Adipocyte (in vitro differentiated cells): Measurements from ENCODE around the gene RPS3A.

ENCODE experiments used
- DNase-seq: peaks from one replicate; pipeline ENCODE4 v3.0.0-alpha.2; 2015; ENCODE audit warnings: low read depth
- H3K27me3 ChIP-seq: replicated peaks from 2 replicates; pipeline ENCODE4 v1.7.0; 2013; ENCODE audit warnings: mild to moderate bottlenecking, low read length, moderate library complexity; ENCODE audit not compliant: control insufficient read depth, insufficient read depth
- H3K36me3 ChIP-seq: 2 replicates; pipeline ENCODE4 v1.7.0; 2013; ENCODE audit warnings: low read length, mild to moderate bottlenecking, moderate library complexity; ENCODE audit not compliant: control insufficient read depth, insufficient read depth, severe bottlenecking
- H3K4me1 ChIP-seq: 2 replicates; pipeline ENCODE4 v1.7.0; 2013; ENCODE audit warnings: mild to moderate bottlenecking, low read length, moderate library complexity; ENCODE audit not compliant: control insufficient read depth, insufficient read depth
- H3K4me3 ChIP-seq: 2 replicates; pipeline ENCODE4 v1.7.0; 2013; ENCODE audit warnings: mild to moderate bottlenecking, low read length, moderate library complexity
- H3K9ac ChIP-seq: 2 replicates; pipeline ENCODE4 v1.7.0; 2013; ENCODE audit warnings: mild to moderate bottlenecking, low read length, moderate library complexity
- H3K9me3 ChIP-seq: 2 replicates; pipeline ENCODE4 v1.7.0; 2013; ENCODE audit warnings: mild to moderate bottlenecking, low read length, moderate library complexity; ENCODE audit not compliant: control insufficient read depth

The RPS3A gene

DNA sequence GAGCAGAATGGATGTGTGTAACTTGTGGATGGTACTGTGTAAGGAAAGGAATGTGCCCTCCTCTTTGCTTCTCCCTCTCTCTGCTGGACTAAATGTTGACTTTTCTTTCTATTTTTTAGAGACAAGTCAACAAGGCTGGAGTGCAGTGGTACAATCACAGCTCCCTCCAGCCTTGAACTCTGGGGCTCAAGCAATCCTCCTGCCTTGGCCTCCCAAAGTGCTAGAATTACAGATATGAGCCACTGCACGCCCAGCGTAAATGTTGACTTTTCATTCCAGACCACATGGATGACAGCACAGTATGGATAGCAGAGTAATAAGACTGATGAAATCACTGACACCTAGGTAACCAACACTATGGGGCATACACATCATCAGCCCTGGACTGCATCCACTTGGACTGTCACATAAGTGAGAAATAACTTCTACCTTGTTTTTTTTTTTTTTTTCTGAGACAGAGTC is 5.1 kb upstream of the RPS3A start:
- Histone ChIP-seq H3K4me1 (peaks cover 5% of the 10 kb centered on the region), H3K4me3 (no peak overlapping the region), H3K9me3 (no peaks in the 10 kb centered on the region), H3K36me3 (no peaks in the 10 kb centered on the region), H3K9ac (no peak overlapping the region), H3K27me3 (no peaks in the 10 kb centered on the region)
- no peak for DNase-seq

DNA sequence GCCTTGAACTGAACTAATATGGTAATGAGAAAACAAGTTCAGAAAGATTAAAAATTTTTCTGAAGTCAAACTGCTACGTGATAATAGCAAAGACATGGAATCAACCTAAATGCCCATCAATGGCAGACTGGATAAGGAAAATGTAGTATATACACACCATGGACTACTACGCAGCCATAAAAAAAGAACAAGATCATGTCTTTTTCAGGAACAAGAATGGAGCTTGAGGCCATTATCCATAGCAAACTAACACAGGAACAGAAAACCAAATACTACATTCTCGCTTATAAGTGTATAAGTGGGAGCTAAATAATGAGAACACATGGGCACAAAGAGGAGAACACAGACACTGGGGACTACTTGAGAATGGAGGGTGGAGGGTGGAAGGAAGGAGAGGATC is 4.3 kb upstream of the RPS3A start:
- Histone ChIP-seq H3K36me3 (no peaks in the 10 kb centered on the region), H3K4me3 (no peak overlapping the region), H3K27me3 (no peaks in the 10 kb centered on the region), H3K9ac (no peak overlapping the region), H3K4me1 (peaks cover 5% of the 10 kb centered on the region), H3K9me3 (no peaks in the 10 kb centered on the region)
- DNase-seq = no peak

DNA sequence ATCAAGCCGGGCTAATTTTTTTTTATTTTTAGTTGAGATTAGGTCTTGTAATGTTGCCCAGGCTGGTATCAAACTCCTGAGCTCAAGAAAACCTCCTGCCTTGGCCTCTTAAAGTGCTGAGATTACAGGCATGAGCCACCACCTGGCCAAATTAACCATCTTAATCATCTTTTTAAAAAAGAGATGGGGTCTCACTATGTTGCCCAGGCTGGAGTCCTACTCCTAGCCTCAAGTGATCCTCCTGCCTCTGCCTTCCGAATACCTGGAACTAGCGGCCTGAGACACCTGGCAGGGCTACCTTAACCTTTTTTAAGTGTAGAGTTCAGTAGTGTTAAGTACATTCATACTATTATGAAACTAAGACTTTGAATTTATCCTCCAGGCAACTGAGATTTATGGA is 1.7 kb upstream of the RPS3A start:
- Histone ChIP-seq H3K4me3 (no peak overlapping the region), H3K9me3 (no peaks in the 10 kb centered on the region), H3K27me3 (no peaks in the 10 kb centered on the region), H3K9ac (no peak overlapping the region), H3K36me3 (peaks cover 18% of the 10 kb centered on the region), H3K4me1 (peaks cover 20% of the 10 kb centered on the region)
- no peak for DNase-seq

DNA sequence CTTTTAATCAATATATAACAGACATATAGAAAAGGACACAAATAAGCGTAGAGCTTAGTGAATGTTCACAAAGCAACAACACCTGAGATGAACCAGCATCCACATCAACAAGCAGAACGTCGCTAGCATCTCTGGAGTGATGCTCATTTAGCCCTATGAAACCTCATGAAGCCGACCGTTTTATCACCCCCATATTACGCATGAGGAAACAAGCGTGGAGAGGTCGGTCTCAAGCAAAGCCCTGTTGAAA is 524 bp upstream of the RPS3A start:
- peak overlapping the region; percentile 70 for H3K9ac ChIP-seq
- no peaks in the 10 kb centered on the region for H3K9me3 ChIP-seq

DNA sequence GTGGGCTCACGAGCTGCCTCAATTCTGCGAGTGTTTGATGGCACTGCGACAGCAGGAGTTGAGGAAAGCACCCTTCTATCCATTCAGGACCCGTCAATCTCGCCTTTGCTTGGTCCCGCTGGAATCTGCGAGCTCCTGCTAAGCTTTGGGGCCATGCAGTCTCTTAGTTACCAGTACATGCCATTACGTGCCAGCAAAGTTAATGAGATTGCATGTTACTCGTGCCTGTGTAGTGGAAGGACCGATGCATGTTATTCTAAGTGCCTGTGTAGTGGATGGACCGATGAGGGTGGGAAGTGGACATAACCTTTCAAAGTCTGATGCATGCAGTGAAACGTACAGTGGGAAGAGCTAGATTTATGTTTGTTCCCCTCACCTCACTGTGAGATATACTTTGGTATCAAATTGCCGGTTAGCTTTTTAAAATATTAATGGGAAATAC is 569 bp downstream of the RPS3A start:
- Histone ChIP-seq H3K4me1 (peaks cover 20% of the 10 kb centered on the region), H3K27me3 (no peaks in the 10 kb centered on the region), H3K9ac (peak overlapping the region; percentile 98), H3K9me3 (no peaks in the 10 kb centered on the region), H3K36me3 (peaks cover 40% of the 10 kb centered on the region), H3K4me3 (peak overlapping the region; percentile 92)
- no peak for DNase-seq

More for the DNA sequence above, 524 bp upstream of the RPS3A start:
- Histone ChIP-seq H3K27me3 (no peaks in the 10 kb centered on the region), H3K36me3 (peaks cover 29% of the 10 kb centered on the region), H3K4me3 (peak overlapping the region; percentile 92), H3K4me1 (peaks cover 20% of the 10 kb centered on the region)
- DNase-seq = no peak

DNA sequence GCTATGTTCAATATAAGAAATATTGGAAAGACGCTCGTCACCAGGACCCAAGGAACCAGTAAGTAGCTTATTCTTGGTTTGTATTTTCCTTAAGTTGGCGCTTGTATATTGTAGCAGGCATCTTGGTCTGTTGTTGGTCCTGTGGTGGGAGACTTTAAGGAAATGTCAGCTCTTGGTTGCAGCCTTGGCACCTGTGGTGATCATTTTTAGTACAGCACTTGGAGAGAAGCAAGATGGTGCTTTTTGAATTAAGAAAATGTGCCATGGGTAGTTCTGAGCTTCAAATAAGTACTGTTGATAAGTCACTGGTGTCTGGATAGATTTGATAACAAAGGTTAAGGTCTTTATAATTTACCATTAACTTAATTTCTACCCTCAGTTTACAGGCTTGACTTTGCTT is 1.1 kb downstream of the RPS3A start:
- Histone ChIP-seq H3K36me3 (peaks cover 45% of the 10 kb centered on the region), H3K27me3 (no peaks in the 10 kb centered on the region), H3K9ac (peak overlapping the region; percentile 98), H3K4me1 (peaks cover 20% of the 10 kb centered on the region), H3K9me3 (no peaks in the 10 kb centered on the region), H3K4me3 (peak overlapping the region; percentile 92)
- no peak for DNase-seq

DNA sequence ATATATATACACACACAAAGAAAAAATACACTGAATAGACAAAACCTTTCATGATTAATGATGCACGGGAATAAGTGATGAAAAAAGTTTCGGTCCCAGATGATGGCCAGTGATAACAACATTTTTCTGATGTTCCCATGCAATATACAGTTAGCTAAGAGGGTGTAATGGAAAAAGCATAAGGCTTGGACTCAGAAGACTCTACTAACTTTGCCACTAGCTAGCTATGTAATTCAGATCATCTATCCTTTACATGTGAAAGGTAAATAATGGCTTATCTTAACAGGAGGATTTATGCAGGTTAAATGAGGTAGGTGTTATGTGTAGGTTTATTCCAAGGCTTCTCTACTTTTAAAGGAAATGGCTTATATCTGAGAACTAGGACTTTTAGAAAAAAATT is 4.3 kb downstream of the RPS3A start:
- no peak overlapping the region for H3K9ac ChIP-seq
- no peak overlapping the region for H3K4me3 ChIP-seq
- H3K9me3 ChIP-seq = no peaks in the 10 kb centered on the region
- H3K36me3 ChIP-seq = peaks cover 62% of the 10 kb centered on the region
- DNase-seq = no peak
- H3K4me1 ChIP-seq = peaks cover 19% of the 10 kb centered on the region
- H3K27me3 ChIP-seq = no peaks in the 10 kb centered on the region

DNA sequence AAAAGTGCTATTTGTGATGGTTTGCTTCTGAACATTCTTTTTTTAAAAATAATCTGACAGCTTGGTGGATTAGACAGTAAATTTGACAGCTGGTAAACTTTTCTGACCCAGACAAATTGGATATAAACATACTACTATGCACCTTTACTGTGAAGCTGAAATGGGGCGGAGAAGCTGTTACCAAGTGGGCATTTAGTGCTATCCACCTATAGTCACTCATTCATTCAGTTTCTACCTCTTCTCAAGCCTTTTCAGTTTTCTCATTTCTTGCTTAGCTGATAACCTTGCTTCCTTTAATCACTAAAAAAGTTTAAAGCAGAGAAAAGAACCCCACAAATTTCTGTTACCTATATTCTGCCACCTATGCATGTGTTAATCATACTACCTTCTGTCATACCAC is 5.2 kb downstream of the RPS3A start:
- DNase-seq = no peak
- no peak overlapping the region for H3K9ac ChIP-seq
- H3K27me3 ChIP-seq = no peaks in the 10 kb centered on the region
- H3K4me1 ChIP-seq = peaks cover 16% of the 10 kb centered on the region
- H3K4me3 ChIP-seq = no peak overlapping the region
- H3K36me3 ChIP-seq = peaks cover 62% of the 10 kb centered on the region
- H3K9me3 ChIP-seq = no peaks in the 10 kb centered on the region

DNA sequence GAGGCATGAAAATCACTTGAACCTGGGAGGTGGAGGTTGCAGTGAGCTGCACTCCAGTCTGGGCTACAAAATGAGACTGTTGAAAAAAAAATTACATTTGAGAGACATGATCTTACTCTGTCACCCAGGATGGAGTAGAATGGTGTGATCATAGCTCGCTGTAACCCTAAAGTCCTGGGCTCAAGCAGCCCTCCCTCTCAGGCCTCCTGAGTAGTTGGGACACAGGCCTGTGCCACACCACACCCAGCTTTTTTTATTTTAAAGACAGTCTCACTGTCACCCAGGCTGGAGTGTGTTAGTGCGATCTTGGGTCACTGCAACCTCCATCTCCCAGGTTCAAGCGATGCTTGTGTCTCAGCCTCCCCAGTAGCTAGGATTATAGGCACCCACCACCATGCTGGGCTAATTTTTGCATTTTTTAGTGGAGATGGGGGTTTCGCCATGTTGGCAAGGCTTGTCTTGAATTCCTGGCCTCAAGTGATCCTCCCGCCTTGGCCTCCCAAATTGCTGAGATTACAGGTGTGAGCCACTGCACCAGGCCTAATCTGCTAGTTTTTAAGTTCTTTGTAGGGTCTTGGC is 6.1 kb downstream of the RPS3A start:
- no peak for DNase-seq
- H3K4me3 ChIP-seq = no peak overlapping the region
- H3K9ac ChIP-seq = no peak overlapping the region
- no peaks in the 10 kb centered on the region for H3K9me3 ChIP-seq
- no peaks in the 10 kb centered on the region for H3K27me3 ChIP-seq
- H3K4me1 ChIP-seq = peaks cover 16% of the 10 kb centered on the region
- peaks cover 65% of the 10 kb centered on the region for H3K36me3 ChIP-seq

DNA sequence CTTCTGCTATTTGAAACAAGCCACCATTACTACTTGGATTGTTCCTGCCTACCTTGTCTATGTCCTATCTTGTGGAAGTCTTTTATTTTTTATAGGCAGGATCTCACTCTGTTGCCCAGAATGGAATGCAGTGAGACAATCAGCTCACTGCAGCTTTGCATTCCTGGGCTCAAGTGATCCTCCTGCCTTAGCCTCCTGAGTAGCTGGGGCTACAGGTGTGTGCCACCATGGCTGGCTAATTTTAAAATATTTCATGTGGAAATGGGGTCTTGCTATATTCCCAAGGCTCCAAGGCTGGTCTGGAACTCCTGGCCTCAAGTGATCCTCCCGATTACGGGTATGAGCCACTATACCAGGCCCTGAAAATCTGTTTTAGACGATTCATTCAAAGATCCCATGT is 7.6 kb downstream of the RPS3A start:
- Histone ChIP-seq H3K36me3 (peaks cover 61% of the 10 kb centered on the region), H3K27me3 (no peaks in the 10 kb centered on the region), H3K4me1 (peaks cover 5% of the 10 kb centered on the region), H3K4me3 (no peak overlapping the region), H3K9me3 (no peaks in the 10 kb centered on the region), H3K9ac (no peak overlapping the region)
- no peak for DNase-seq

DNA sequence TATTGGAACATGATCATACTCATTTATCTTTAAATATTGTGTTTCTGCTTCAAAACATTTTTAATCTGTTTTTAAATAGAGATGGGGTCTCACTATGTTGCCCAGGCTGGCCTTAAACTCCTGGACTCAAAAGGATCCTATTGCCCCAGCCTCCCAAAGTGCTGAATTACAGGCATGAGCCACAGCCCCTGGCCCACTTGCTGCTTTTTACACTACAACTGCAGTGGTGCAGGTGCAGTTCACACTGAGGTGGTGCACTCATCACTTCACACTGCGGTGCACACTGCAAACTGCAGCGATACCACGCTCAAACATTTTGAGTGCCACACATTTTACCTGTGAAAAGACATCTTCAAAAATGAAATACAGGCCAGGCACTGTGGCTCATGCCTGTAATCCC is 10.8 kb downstream of the RPS3A start:
- Histone ChIP-seq H3K36me3 (peaks cover 56% of the 10 kb centered on the region), H3K9ac (no peak overlapping the region), H3K27me3 (no peaks in the 10 kb centered on the region), H3K4me3 (no peak overlapping the region), H3K9me3 (no peaks in the 10 kb centered on the region), H3K4me1 (peaks cover 9% of the 10 kb centered on the region)
- no peak for DNase-seq

DNA sequence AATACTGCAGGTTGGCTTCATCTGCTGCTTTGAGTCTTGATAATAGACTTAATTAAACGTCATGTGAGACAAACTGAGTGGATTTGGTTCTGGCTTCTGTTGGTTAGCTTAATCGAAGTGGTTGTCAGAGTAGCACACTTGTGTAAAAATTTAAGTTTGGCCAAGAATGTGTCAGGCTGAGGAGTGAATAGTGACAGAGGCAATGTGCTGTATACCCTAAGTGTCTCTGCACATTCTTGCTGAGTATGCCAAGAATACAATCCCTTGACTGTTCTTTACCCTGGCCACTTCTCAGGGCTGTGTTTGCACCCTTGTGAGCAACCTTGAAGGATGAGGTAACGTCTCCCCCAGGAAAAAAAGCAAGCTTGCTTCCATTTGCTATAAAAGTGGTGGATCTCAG is 14.9 kb downstream of the RPS3A start:
- Histone ChIP-seq H3K9ac (no peak overlapping the region), H3K4me1 (peaks cover 25% of the 10 kb centered on the region), H3K4me3 (no peak overlapping the region), H3K27me3 (no peaks in the 10 kb centered on the region), H3K9me3 (no peaks in the 10 kb centered on the region), H3K36me3 (peaks cover 56% of the 10 kb centered on the region)
- no peak for DNase-seq
